Astrocyte of the spinal cord (primary cell): ENCODE measurements around the gene TTF2.

Source experiments
- DNase-seq: peaks from one replicate; pipeline ENCODE4 v3.0.0; 2011; ENCODE audit warnings: low read depth, low spot score
- H3K4me3 ChIP-seq: 2 replicates; pipeline ENCODE4 v1.5.1; 2011; ENCODE audit warnings: low read depth, mild to moderate bottlenecking, low read length, moderate library complexity
- CTCF ChIP-seq: IDR thresholded peaks from 2 replicates; pipeline ENCODE4 v1.5.1; 2012; ENCODE audit warnings: low read depth, mild to moderate bottlenecking, low read length, inconsistent platforms
- in situ Hi-C: cut with HindIII; loops from 2 replicates; pipeline ENCODE4 v1.10.0; 2017; ENCODE audit warnings: low sequenced_read_pairs

Gene TTF2

GRCh38 chr1:117032266-117032665, 27.9 kb upstream of the TTF2 start:
- DNase-seq, result no peak
- in situ Hi-C loops, result no loop called here
- no peak overlapping the region for H3K4me3 ChIP-seq
- TF ChIP-seq CTCF, result no peak

- DNase-seq, result no peak
- in situ Hi-C loops, result no loop called here
- no peak for TF ChIP-seq CTCF
- H3K4me3 ChIP-seq, result no peak overlapping the region
Measured at GRCh38 chr1:117032681-117033539, 27.2 kb upstream of the TTF2 start.

- no peak for TF ChIP-seq CTCF
- in situ Hi-C loops, result no loop called here
- no peak for DNase-seq
- H3K4me3 ChIP-seq, result no peak overlapping the region
Measured at GRCh38 chr1:117033772-117034171, 26.4 kb upstream of the TTF2 start.

GRCh38 chr1:117034791-117035290, 25.3 kb upstream of the TTF2 start:
- TF ChIP-seq CTCF, result no peak
- H3K4me3 ChIP-seq, result no peak overlapping the region
- no peak for DNase-seq
- in situ Hi-C loops, result no loop called here

GRCh38 chr1:117036018-117036461, 24.1 kb upstream of the TTF2 start:
- no peak for TF ChIP-seq CTCF
- H3K4me3 ChIP-seq, result no peak overlapping the region
- DNase-seq, result no peak
- in situ Hi-C loops, result no loop called here

GRCh38 chr1:117037802-117038201, 22.3 kb upstream of the TTF2 start:
- H3K4me3 ChIP-seq, result no peak overlapping the region
- DNase-seq, result no peak
- in situ Hi-C loops, result no loop called here
- TF ChIP-seq CTCF, result no peak
